ENCODE data around the gene KRT83.

- no peak for TF ChIP-seq CTCF (IDR thresholded peaks at IDR 0.05)
- no peak for TF ChIP-seq POLR2A (IDR thresholded peaks at IDR 0.05)
Observed at GRCh38 chr12:52343550-52343949, 22.4 kb upstream of the KRT83 start.

Data from testis (tissue), 2 donors.